WERI-Rb-1 (cell line): Measurements from ENCODE around the gene SMOC1.

Source experiments
- DNase-seq: peaks from one replicate; pipeline ENCODE4 v3.0.0-alpha.2; 2020
- H3K27ac ChIP-seq: fragments of 250-450 bp; sonication (Bioruptor Pico); 2 replicates; pipeline ENCODE4 v1.5.1; 2020; ENCODE audit warnings: mild to moderate bottlenecking, moderate library complexity
- H3K27me3 ChIP-seq: fragments of 250-450 bp; sonication (Bioruptor Pico); 2 replicates; pipeline ENCODE4 v1.5.1; 2021; ENCODE audit warnings: mild to moderate bottlenecking, low read depth, moderate library complexity; ENCODE audit not compliant: insufficient read depth, severe bottlenecking
- H3K36me3 ChIP-seq: fragments of 250-450 bp; sonication (Bioruptor Pico); 2 replicates; pipeline ENCODE4 v1.5.1; 2020; ENCODE audit warnings: mild to moderate bottlenecking, moderate library complexity
- H3K4me3 ChIP-seq: 2 replicates; pipeline ENCODE4 v1.5.1; 2011; ENCODE audit warnings: low read depth, mild to moderate bottlenecking, control low read depth, low read length
- H3K9me3 ChIP-seq: fragments of 250-450 bp; sonication (Bioruptor Pico); 2 replicates; pipeline ENCODE4 v1.5.1; 2021; ENCODE audit warnings: mild to moderate bottlenecking, moderate library complexity; ENCODE audit not compliant: severe bottlenecking
- CTCF ChIP-seq: IDR thresholded peaks from 2 replicates; pipeline ENCODE4 v1.5.1; 2011; ENCODE audit warnings: low read depth, mild to moderate bottlenecking, control low read depth, inconsistent platforms, low read length

The SMOC1 gene

GRCh38 chr14:69994002-69994401 lies 114.8 kb downstream of the SMOC1 start:
- H3K9me3 ChIP-seq = no peaks in the 10 kb centered on the region
- H3K4me3 ChIP-seq = no peak overlapping the region
- no peaks in the 10 kb centered on the region for H3K36me3 ChIP-seq
- DNase-seq = no peak
- no peaks in the 10 kb centered on the region for H3K27me3 ChIP-seq
- no peak for TF ChIP-seq CTCF
- no peak overlapping the region for H3K27ac ChIP-seq

- Histone ChIP-seq H3K27me3 (no peaks in the 10 kb centered on the region), H3K9me3 (no peaks in the 10 kb centered on the region), H3K36me3 (no peaks in the 10 kb centered on the region), H3K27ac (no peak overlapping the region), H3K4me3 (no peak overlapping the region)
- no peak for TF ChIP-seq CTCF
- DNase-seq = no peak
Observed at GRCh38 chr14:69996216-69996615, 117.0 kb downstream of the SMOC1 start.

- Histone ChIP-seq H3K9me3 (no peaks in the 10 kb centered on the region), H3K27ac (no peak overlapping the region)
Observed at GRCh38 chr14:69997849-69998248, 118.6 kb downstream of the SMOC1 start.

GRCh38 chr14:69999261-69999674 lies 120.1 kb downstream of the SMOC1 start:
- Histone ChIP-seq H3K4me3 (no peak overlapping the region), H3K9me3 (no peaks in the 10 kb centered on the region), H3K27me3 (no peaks in the 10 kb centered on the region), H3K36me3 (no peaks in the 10 kb centered on the region), H3K27ac (no peak overlapping the region)
- no peak for DNase-seq
- no peak for TF ChIP-seq CTCF

More at GRCh38 chr14:69997849-69998248, 118.6 kb downstream of the SMOC1 start:
- DNase-seq = no peak
- no peaks in the 10 kb centered on the region for H3K27me3 ChIP-seq
- no peak overlapping the region for H3K4me3 ChIP-seq
- TF ChIP-seq CTCF = no peak
- H3K36me3 ChIP-seq = no peaks in the 10 kb centered on the region

- Histone ChIP-seq H3K9me3 (no peaks in the 10 kb centered on the region), H3K27ac (no peak overlapping the region), H3K36me3 (no peaks in the 10 kb centered on the region), H3K27me3 (no peaks in the 10 kb centered on the region), H3K4me3 (no peak overlapping the region)
- no peak for DNase-seq
- TF ChIP-seq CTCF = no peak
Observed at GRCh38 chr14:70000601-70001000, 121.4 kb downstream of the SMOC1 start.

GRCh38 chr14:70002589-70003346 lies 123.6 kb downstream of the SMOC1 start:
- H3K27me3 ChIP-seq = no peaks in the 10 kb centered on the region
- H3K27ac ChIP-seq = no peak overlapping the region
- no peaks in the 10 kb centered on the region for H3K9me3 ChIP-seq
- H3K4me3 ChIP-seq = no peak overlapping the region
- no peak for TF ChIP-seq CTCF
- no peak for DNase-seq
- no peaks in the 10 kb centered on the region for H3K36me3 ChIP-seq
